Testis (tissue), 2 donors: ENCODE measurements around the gene IGF2R.

Experiments used
- POLR2A ChIP-seq: fragments of 450-650 bp; IDR thresholded peaks from one replicate; pipeline ENCODE4 v1.6.1; 2017; ENCODE audit warnings: antibody characterized with exemption, mild to moderate bottlenecking, moderate library complexity
- TF ChIP-seq, protein P1 (sequence below), 3 experiments: fragments of 450-650 bp in 2 of 3; fragments of 200-600 bp in 1 of 3; sonication (generic) in 1 of 3; IDR thresholded peaks; one replicate each; pipeline ENCODE4 v1.5.1; 2016 to 2019; ENCODE audit warnings: antibody characterized with exemption in 3 of 3, mild to moderate bottlenecking in 2 of 3, moderate library complexity in 1 of 3

DNA sequence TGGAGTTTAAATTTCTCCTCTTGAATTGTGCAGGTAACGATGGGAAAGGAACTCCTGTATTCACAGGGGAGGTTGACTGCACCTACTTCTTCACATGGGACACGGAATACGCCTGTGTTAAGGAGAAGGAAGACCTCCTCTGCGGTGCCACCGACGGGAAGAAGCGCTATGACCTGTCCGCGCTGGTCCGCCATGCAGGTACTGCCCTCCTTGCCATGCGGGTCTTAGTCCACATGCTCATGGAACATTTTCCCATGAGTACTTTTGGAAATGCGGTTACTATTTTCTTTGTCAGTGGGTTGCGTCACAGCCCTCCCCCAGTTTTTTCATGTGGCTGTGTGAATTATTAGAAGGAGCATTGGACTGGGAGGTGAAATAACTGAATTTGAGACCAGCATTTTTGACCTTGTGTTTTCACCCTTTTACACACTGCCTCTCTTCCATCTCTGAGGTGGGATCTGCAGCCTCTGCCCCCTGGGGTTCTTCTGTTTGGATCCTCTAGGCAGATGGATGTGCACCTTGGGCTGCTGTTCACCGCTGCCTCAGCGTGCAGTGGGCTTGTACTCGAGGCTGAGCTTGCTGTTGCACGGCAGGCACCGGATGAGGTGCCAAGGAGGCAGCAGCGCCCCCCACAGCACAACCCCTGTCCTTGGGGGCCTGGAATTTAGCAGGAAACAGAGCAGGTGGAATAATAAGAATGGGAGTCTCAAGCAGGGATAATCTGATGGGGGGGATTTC is 71.8 kb downstream of the IGF2R start:
- TF ChIP-seq, protein P1, sequence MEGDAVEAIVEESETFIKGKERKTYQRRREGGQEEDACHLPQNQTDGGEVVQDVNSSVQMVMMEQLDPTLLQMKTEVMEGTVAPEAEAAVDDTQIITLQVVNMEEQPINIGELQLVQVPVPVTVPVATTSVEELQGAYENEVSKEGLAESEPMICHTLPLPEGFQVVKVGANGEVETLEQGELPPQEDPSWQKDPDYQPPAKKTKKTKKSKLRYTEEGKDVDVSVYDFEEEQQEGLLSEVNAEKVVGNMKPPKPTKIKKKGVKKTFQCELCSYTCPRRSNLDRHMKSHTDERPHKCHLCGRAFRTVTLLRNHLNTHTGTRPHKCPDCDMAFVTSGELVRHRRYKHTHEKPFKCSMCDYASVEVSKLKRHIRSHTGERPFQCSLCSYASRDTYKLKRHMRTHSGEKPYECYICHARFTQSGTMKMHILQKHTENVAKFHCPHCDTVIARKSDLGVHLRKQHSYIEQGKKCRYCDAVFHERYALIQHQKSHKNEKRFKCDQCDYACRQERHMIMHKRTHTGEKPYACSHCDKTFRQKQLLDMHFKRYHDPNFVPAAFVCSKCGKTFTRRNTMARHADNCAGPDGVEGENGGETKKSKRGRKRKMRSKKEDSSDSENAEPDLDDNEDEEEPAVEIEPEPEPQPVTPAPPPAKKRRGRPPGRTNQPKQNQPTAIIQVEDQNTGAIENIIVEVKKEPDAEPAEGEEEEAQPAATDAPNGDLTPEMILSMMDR (IDR thresholded peaks at IDR 0.05), result no peak
- no peak for TF ChIP-seq POLR2A
